Lung (tissue), 13 donors: ENCODE data around the gene ZNF678. TPM values are rescaled to one million over a fixed set of nuclear protein-coding genes. Genes with fewer than 3 reads are reported as not detected.

Experiments used
- ATAC-seq: fragments of 200-7000 bp; cut with Tn5 transposase; one replicate; pipeline ENCODE4 v1.9.1; 2020; ENCODE audit warnings: moderate number of reproducible peaks; ENCODE audit not compliant: insufficient read depth, low FRiP score
- DNase-seq, 3 donors: peaks; one replicate each; pipeline ENCODE4 v3.0.0-alpha.2; 2013 to 2017
- H3K27ac ChIP-seq, 2 donors: one replicate each; pipeline ENCODE4 v1.5.1; 2013; ENCODE audit warnings: mild to moderate bottlenecking in 2 of 2, moderate library complexity in 2 of 2, control low read depth in 1 of 2, inconsistent platforms in 1 of 2, low read depth in 1 of 2, low read length in 1 of 2
- H3K27me3 ChIP-seq, 3 donors: one replicate each; pipeline ENCODE4 v1.5.1; 2013; ENCODE audit warnings: low read length in 2 of 3; ENCODE audit not compliant: control insufficient read depth in 3 of 3, insufficient read depth in 3 of 3
- H3K36me3 ChIP-seq, 4 donors: one replicate each; pipeline ENCODE4 v1.5.1; 2013; ENCODE audit warnings: low read length in 4 of 4, mild to moderate bottlenecking in 1 of 4, moderate library complexity in 1 of 4; ENCODE audit not compliant: control insufficient read depth in 4 of 4, insufficient read depth in 4 of 4
- H3K4me1 ChIP-seq, 5 donors: one replicate each; pipeline ENCODE4 v1.5.1; 2013; ENCODE audit warnings: low read length in 5 of 5, mild to moderate bottlenecking in 2 of 5, moderate library complexity in 1 of 5; ENCODE audit not compliant: control insufficient read depth in 5 of 5, insufficient read depth in 5 of 5
- H3K4me3 ChIP-seq: one replicate; pipeline ENCODE4 v1.5.1; 2013; ENCODE audit warnings: mild to moderate bottlenecking, control low read depth, moderate library complexity
- H3K9ac ChIP-seq, 2 donors: one replicate each; pipeline ENCODE4 v1.5.1; 2013; ENCODE audit warnings: low read length in 2 of 2, control low read depth in 1 of 2; ENCODE audit not compliant: insufficient read depth in 1 of 2
- H3K9me3 ChIP-seq, 4 donors: one replicate each; pipeline ENCODE4 v1.5.1; 2013; ENCODE audit warnings: low read length in 3 of 4, mild to moderate bottlenecking in 1 of 4, moderate library complexity in 1 of 4; ENCODE audit not compliant: control insufficient read depth in 4 of 4, insufficient read depth in 3 of 4
- WGBS, 2 donors: extraction: QIAGEN DNeasy Blood & Tissue Kit; methylation state at CpG; one replicate each; pipeline ENCODE4 v1.1.7; 2013; 5-methylcytosine and 5-hydroxymethylcytosine counted together
- polyA plus RNA-seq, 2 donors: library from polyadenylated mRNA; stranded (reverse); fragments of 200-250 nt; gene quantifications; one replicate each; pipeline ENCODE4 v1.2.1, GENCODE V29; 2013
- small RNA-seq: library from RNA; depleted of rRNA; stranded (forward); fragments of <200 nt; gene quantifications from one replicate; pipeline ENCODE3, GENCODE V24; 2014; ENCODE audit warnings: low replicate concordance
- total RNA-seq, 2 donors: library from RNA; depleted of rRNA in 1 of 2; stranded (reverse); fragments of >200 nt in 1 of 2; gene quantifications; one replicate each; pipeline ENCODE4 v1.2.1, GENCODE V29; 2014 to 2021
- TF ChIP-seq, protein P1 (sequence below): IDR thresholded peaks from 2 replicates; pipeline ENCODE4 v1.5.1; 2012; ENCODE audit warnings: mild to moderate bottlenecking; ENCODE audit errors: control extremely low read depth, extremely low read depth
- donor health status: control.
- donor health status: control.
- donor health status: Bipolar disorder and iron deficiency.
- donor health status: healthy.
- donor health status: DM: yes; HTN: yes; CAD: no.

ZNF678 gene
- total and polyA plus RNA-seq, 4 donors = 1.8 to 50.7 (median 4.7) TPM

DNA sequence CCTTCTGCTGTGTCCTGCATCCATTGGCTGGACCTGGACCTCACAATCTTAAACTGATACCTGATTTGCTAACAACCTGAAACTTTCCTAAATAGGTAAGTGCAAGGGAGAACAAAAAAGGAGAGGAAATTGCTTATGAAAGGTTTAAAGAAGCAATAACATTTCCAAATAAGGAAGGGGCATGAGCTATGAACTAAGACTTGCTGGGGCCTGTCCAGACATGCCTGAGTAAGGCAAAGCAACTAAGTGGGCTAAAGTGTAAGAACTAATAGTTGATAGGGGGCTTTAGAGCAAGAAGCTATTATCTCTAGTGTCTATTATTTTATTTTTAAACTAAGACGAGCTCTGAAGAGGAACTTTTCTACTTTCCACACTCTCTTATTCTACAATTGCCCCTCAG, 160.1 kb downstream of the ZNF678 start:
- no peak for ATAC-seq
- TF ChIP-seq, protein P1, sequence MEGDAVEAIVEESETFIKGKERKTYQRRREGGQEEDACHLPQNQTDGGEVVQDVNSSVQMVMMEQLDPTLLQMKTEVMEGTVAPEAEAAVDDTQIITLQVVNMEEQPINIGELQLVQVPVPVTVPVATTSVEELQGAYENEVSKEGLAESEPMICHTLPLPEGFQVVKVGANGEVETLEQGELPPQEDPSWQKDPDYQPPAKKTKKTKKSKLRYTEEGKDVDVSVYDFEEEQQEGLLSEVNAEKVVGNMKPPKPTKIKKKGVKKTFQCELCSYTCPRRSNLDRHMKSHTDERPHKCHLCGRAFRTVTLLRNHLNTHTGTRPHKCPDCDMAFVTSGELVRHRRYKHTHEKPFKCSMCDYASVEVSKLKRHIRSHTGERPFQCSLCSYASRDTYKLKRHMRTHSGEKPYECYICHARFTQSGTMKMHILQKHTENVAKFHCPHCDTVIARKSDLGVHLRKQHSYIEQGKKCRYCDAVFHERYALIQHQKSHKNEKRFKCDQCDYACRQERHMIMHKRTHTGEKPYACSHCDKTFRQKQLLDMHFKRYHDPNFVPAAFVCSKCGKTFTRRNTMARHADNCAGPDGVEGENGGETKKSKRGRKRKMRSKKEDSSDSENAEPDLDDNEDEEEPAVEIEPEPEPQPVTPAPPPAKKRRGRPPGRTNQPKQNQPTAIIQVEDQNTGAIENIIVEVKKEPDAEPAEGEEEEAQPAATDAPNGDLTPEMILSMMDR = no peak

DNA sequence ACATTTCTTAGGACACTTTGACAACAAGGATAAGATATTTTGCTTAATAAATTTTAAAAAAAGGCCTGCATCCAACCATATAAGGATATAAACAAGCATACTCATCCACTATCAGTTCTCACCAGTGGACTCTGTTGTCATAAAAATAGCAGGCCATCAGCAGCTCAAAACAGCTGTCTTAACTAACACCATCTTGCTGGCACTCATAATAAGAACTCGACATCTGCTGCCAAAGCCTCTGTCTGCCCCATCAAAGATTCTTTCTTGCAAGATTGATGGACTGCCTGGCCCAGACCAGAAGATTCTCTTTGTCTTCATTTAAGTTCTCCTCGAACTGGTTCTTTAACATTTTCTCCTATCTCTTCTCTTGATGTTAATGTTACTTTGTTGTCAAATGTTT, 161.7 kb downstream of the ZNF678 start:
- Histone ChIP-seq H3K36me3 (no peaks in the 10 kb centered on the region), H3K27me3 (no peaks in the 10 kb centered on the region), H3K27ac (no peak overlapping the region), H3K4me1 (peaks cover 0 to 19% (median 8%) of the 10 kb centered on the region in 5 donors), H3K9me3 (peaks cover 0 to 12% (median 4%) of the 10 kb centered on the region in 4 donors), H3K9ac (no peak overlapping the region), H3K4me3 (no peak overlapping the region)
- TF ChIP-seq, protein P1 = no peak
- DNase-seq = peak in 1 of 3 donors; percentile 6
- no peak for ATAC-seq
- WGBS, 2 donors = 60 to 62% methylated on average over 2 of the region's 2 CpGs

More for the DNA sequence above, 160.1 kb downstream of the ZNF678 start:
- no peak for DNase-seq
- no peak overlapping the region for H3K9ac ChIP-seq
- H3K4me1 ChIP-seq = peaks cover 0 to 4% (median 0%) of the 10 kb centered on the region in 5 donors
- 76 to 83% methylated on average over 1 of the region's 1 CpG for WGBS, 2 donors
- H3K9me3 ChIP-seq = peaks cover 0 to 19% (median 7%) of the 10 kb centered on the region in 4 donors
- H3K36me3 ChIP-seq = no peaks in the 10 kb centered on the region
- no peaks in the 10 kb centered on the region for H3K27me3 ChIP-seq
- H3K4me3 ChIP-seq = no peak overlapping the region
- H3K27ac ChIP-seq = no peak overlapping the region

DNA sequence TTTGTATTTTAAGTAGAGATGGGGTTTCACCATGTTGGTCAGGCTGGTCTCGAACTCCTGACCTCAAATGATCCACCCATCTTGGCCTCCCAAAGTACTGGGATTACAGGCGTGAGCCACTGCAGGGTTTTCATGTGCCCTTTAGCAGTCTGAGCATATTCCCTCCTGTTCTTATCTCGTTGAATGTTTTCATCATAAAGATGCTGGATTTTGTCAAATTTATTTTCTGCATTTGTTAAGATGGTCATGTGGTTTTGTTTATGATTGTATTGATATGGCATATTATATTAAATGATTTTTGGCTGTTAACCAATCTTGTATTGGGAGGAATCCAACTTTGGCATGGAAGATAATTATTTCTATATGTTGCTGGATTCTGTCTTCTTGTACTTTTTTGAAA, 163.0 kb downstream of the ZNF678 start:
- H3K27me3 ChIP-seq = no peaks in the 10 kb centered on the region
- H3K36me3 ChIP-seq = no peaks in the 10 kb centered on the region
- H3K9ac ChIP-seq = no peak overlapping the region
- 82 to 87% methylated on average over 3 of the region's 3 CpGs for WGBS, 2 donors
- DNase-seq (no peak), ATAC-seq (no peak)
- no peak overlapping the region for H3K4me3 ChIP-seq
- H3K9me3 ChIP-seq = peaks cover 0 to 4% (median 0%) of the 10 kb centered on the region in 4 donors
- peaks cover 0 to 21% (median 8%) of the 10 kb centered on the region in 5 donors for H3K4me1 ChIP-seq
- H3K27ac ChIP-seq = no peak overlapping the region
- TF ChIP-seq, protein P1 = no peak

Small RNAs within 50 kb of the gene (small RNA-seq; reads per million reads assigned to genes)
- gene RNA5SP77 = 0.15 reads per million

Other genes with a start within 250 kb of the ZNF678 start
- 10 to 100 TPM; 32.7 to 97.4 TPM for gene CDC42BPA, start 245.1 kb upstream of the ZNF678 start, total RNA-seq
- gene CDC42BPA, start 245.1 kb upstream of the ZNF678 start, polyA plus RNA-seq = 1 to 10 TPM; 6.4 to 7.7 TPM
- gene JMJD4, start 171.7 kb downstream of the ZNF678 start, total RNA-seq = 10 to 100 TPM in 1 of 2 donors, 1 to 10 TPM in 1; 9.4 to 23.0 TPM
- 10 to 100 TPM; 12.3 to 18.9 TPM for gene JMJD4, start 171.7 kb downstream of the ZNF678 start, polyA plus RNA-seq
- gene SNAP47, start 171.9 kb downstream of the ZNF678 start, total RNA-seq = 10 to 100 TPM; 27.8 to 63.0 TPM
- 10 to 100 TPM; 10.6 to 17.7 TPM for gene SNAP47, start 171.9 kb downstream of the ZNF678 start, polyA plus RNA-seq